ENCODE data around the gene SNTB2.
"Not testable (repeated sequence)": the region's sequence is repeated elsewhere in the genome, so short reads cannot be mapped to it uniquely, and the experiment has no call there.

The SNTB2 gene

GRCh38 chr16:69243479-69243878, 56.5 kb downstream of the SNTB2 start:
- DNase-seq (ENCODE audit: extremely low read depth, low read depth) = no peak
- no peak for TF ChIP-seq CTCF (IDR thresholded peaks at IDR 0.05; ENCODE audit: low read depth, low read length, missing control alignments)
- H3K4me3 ChIP-seq (replicated peaks; ENCODE audit: low read depth, low read length) = no peak overlapping the region

- DNase-seq (ENCODE audit: extremely low read depth, low read depth) = no peak
- TF ChIP-seq CTCF (IDR thresholded peaks at IDR 0.05; ENCODE audit: low read depth, low read length, missing control alignments) = no peak
- H3K4me3 ChIP-seq (replicated peaks; ENCODE audit: low read depth, low read length) = no peak overlapping the region
Measured at GRCh38 chr16:69244336-69244735, 57.4 kb downstream of the SNTB2 start.

GRCh38 chr16:69250081-69250480, 63.1 kb downstream of the SNTB2 start:
- DNase-seq (ENCODE audit: extremely low read depth, low read depth) = no peak
- TF ChIP-seq CTCF (IDR thresholded peaks at IDR 0.05; ENCODE audit: low read depth, low read length, missing control alignments) = no peak
- H3K4me3 ChIP-seq (replicated peaks; ENCODE audit: low read depth, low read length) = no peak overlapping the region

GRCh38 chr16:69253870-69254341, 66.9 kb downstream of the SNTB2 start:
- DNase-seq (ENCODE audit: extremely low read depth, low read depth) = peak; percentile 27
- no peak overlapping the region for H3K4me3 ChIP-seq (replicated peaks; ENCODE audit: low read depth, low read length)
- no peak for TF ChIP-seq CTCF (IDR thresholded peaks at IDR 0.05; ENCODE audit: low read depth, low read length, missing control alignments)

GRCh38 chr16:69259428-69259764, 72.4 kb downstream of the SNTB2 start:
- DNase-seq (ENCODE audit: extremely low read depth, low read depth) = not testable (repeated sequence)

GRCh38 chr16:69260019-69260418, 73.1 kb downstream of the SNTB2 start:
- no peak for TF ChIP-seq CTCF (IDR thresholded peaks at IDR 0.05; ENCODE audit: low read depth, low read length, missing control alignments)
- no peak overlapping the region for H3K4me3 ChIP-seq (replicated peaks; ENCODE audit: low read depth, low read length)
- no peak for DNase-seq (ENCODE audit: extremely low read depth, low read depth)

More at GRCh38 chr16:69259428-69259764, 72.4 kb downstream of the SNTB2 start:
- not testable (repeated sequence) for H3K4me3 ChIP-seq (replicated peaks; ENCODE audit: low read depth, low read length)

GRCh38 chr16:69260506-69260905, 73.5 kb downstream of the SNTB2 start:
- DNase-seq (ENCODE audit: extremely low read depth, low read depth) = no peak
- no peak overlapping the region for H3K4me3 ChIP-seq (replicated peaks; ENCODE audit: low read depth, low read length)
- no peak for TF ChIP-seq CTCF (IDR thresholded peaks at IDR 0.05; ENCODE audit: low read depth, low read length, missing control alignments)

Data from HFF-Myc (cell line).